Measurements from ENCODE around the gene MAPK8IP2.

Gene MAPK8IP2

GRCh38 chr22:50572965-50573364 lies 27.6 kb upstream of the MAPK8IP2 start:
- Histone ChIP-seq H4K20me1 (ENCODE audit: insufficient read depth, low read length) (peaks cover 6% of the 10 kb centered on the region; the same call in 1 of the 2 replicates), H3K27me3 (ENCODE audit: insufficient read depth, low read length, poor library complexity) (no peaks in the 10 kb centered on the region), H3K79me2 (ENCODE audit: insufficient read depth, low read length) (no peaks in the 10 kb centered on the region), H3K27ac (ENCODE audit: low read length) (no peak overlapping the region), H2AFZ (ENCODE audit: low read depth, low read length) (no peak overlapping the region), H3K9ac (ENCODE audit: low read depth, low read length) (no peak overlapping the region), H3K4me3 (ENCODE audit: low read depth in 1 of 2, low read length in 2 of 2) (no peak overlapping the region), H3K4me2 (ENCODE audit: insufficient read depth, low read length) (no peak overlapping the region), H3K9me3 (ENCODE audit: insufficient read depth, low read length, severe bottlenecking) (no peaks in the 10 kb centered on the region), H3K4me1 (ENCODE audit: insufficient read depth, low read length) (no peaks in the 10 kb centered on the region), H3K36me3 (ENCODE audit: insufficient read depth, low read length) (peaks cover 92% of the 10 kb centered on the region)
- DNase-seq (no peak), ATAC-seq (ENCODE audit: insufficient read depth, low read depth) (no peak)
- TF ChIP-seq CTCF (IDR thresholded peaks at IDR 0.05; ENCODE audit: borderline replicate concordance, extremely low read depth, low read length, poor library complexity, severe bottlenecking) (no peak), EZH2 (IDR thresholded peaks at IDR 0.05; ENCODE audit: borderline replicate concordance, low read depth, low read length, severe bottlenecking) (no peak)

DNA sequence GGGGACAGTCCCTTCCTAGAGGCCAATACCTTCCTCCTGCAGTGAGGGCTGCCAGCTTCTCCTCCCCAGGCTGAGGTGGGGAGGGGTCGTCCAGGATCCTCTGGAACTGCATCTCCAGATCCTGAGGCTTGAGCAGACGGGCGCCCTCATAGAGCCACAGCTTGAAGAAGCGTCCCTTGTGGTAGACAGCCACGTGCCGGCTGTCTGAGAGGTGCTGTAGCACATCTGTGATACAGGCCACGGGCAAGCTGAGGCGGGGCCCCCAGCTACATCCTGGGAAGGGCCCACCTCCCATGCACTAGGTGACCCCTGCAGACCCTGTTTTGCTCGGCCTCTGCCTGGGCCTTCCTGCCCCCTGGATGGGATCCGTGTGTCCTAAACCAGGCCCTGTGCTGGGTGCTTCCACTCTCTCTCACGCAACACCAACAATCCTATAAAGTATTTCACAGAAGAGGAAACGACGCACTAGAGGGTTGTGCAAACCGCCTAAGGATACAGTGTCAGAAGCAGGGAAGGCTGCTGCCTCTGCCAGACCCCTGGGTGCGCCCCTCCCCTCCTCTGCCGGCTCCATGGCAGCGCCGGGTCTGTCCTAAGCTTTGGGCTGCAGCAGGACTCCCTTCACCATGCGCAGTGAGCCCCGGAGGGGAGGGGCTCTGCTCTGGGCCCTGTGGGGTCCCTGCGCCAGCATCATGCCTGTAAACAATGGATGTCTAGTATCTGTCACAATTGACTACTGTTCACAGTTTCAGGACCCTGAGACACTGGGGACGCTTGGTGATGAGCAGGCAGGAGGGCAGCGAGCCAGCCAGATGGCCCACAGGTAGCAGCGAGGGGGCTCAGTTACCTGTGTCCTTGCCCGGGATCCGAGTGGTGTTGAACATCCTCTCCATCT lies 26.9 kb upstream of the MAPK8IP2 start:
- TF ChIP-seq CTCF (IDR thresholded peaks at IDR 0.05; ENCODE audit: borderline replicate concordance, extremely low read depth, low read length, poor library complexity, severe bottlenecking) (no peak), EZH2 (IDR thresholded peaks at IDR 0.05; ENCODE audit: borderline replicate concordance, low read depth, low read length, severe bottlenecking) (no peak)
- H3K4me3 ChIP-seq (ENCODE audit: low read depth in 1 of 2, low read length in 2 of 2) = no peak overlapping the region
- no peak overlapping the region for H2AFZ ChIP-seq (ENCODE audit: low read depth, low read length)
- peaks cover 90% of the 10 kb centered on the region for H3K36me3 ChIP-seq (ENCODE audit: insufficient read depth, low read length)
- DNase-seq = no peak
- H3K27ac ChIP-seq (ENCODE audit: low read length) = no peak overlapping the region
- no peaks in the 10 kb centered on the region for H3K27me3 ChIP-seq (ENCODE audit: insufficient read depth, low read length, poor library complexity)
- no peaks in the 10 kb centered on the region for H3K4me1 ChIP-seq (ENCODE audit: insufficient read depth, low read length)
- peaks cover 6% of the 10 kb centered on the region for H4K20me1 ChIP-seq (ENCODE audit: insufficient read depth, low read length)
- H3K4me2 ChIP-seq (ENCODE audit: insufficient read depth, low read length) = no peak overlapping the region
- no peak overlapping the region for H3K9ac ChIP-seq (ENCODE audit: low read depth, low read length)
- no peaks in the 10 kb centered on the region for H3K9me3 ChIP-seq (ENCODE audit: insufficient read depth, low read length, severe bottlenecking)
- no peaks in the 10 kb centered on the region for H3K79me2 ChIP-seq (ENCODE audit: insufficient read depth, low read length)
- ATAC-seq (ENCODE audit: insufficient read depth, low read depth) = no peak

DNA sequence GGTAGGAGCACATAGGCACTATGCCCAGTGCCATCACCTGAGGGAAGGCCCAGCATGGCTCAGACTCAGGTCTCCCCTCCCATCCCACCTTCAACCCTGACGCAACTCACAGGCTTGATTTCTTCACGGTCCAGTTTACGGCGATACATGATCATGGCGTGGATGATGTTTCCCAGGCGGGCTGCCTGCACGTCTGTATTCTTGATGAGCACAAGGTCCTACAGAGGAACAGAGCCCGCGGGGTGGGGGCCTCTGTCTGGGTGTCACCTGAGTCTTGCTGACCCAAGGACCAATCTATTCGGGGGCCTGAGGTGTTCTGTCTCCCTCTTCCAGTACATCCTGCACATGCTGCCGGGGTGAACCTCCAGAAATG lies 26.2 kb upstream of the MAPK8IP2 start:
- no peaks in the 10 kb centered on the region for H3K9me3 ChIP-seq (ENCODE audit: insufficient read depth, low read length, severe bottlenecking)
- H3K36me3 ChIP-seq (ENCODE audit: insufficient read depth, low read length) = peaks cover 90% of the 10 kb centered on the region
- H3K4me1 ChIP-seq (ENCODE audit: insufficient read depth, low read length) = no peaks in the 10 kb centered on the region
- no peaks in the 10 kb centered on the region for H3K27me3 ChIP-seq (ENCODE audit: insufficient read depth, low read length, poor library complexity)
- H3K79me2 ChIP-seq (ENCODE audit: insufficient read depth, low read length) = no peaks in the 10 kb centered on the region
- peaks cover 6% of the 10 kb centered on the region for H4K20me1 ChIP-seq (ENCODE audit: insufficient read depth, low read length)
- no peak overlapping the region for H2AFZ ChIP-seq (ENCODE audit: low read depth, low read length)
- TF ChIP-seq CTCF (IDR thresholded peaks at IDR 0.05; ENCODE audit: borderline replicate concordance, extremely low read depth, low read length, poor library complexity, severe bottlenecking) (no peak), EZH2 (IDR thresholded peaks at IDR 0.05; ENCODE audit: borderline replicate concordance, low read depth, low read length, severe bottlenecking) (no peak)
- H3K4me3 ChIP-seq (ENCODE audit: low read depth in 1 of 2, low read length in 2 of 2) = no peak overlapping the region
- DNase-seq (no peak), ATAC-seq (ENCODE audit: insufficient read depth, low read depth) (no peak)
- no peak overlapping the region for H3K9ac ChIP-seq (ENCODE audit: low read depth, low read length)
- no peak overlapping the region for H3K27ac ChIP-seq (ENCODE audit: low read length)
- no peak overlapping the region for H3K4me2 ChIP-seq (ENCODE audit: insufficient read depth, low read length)

Measured in DND-41 (cell line).